SU-DHL-6 (cell line): ENCODE measurements around the gene C1QTNF5.

Experiments
- H2AFZ ChIP-seq: fragments of 200-600 bp; sonication (generic); 2 replicates; pipeline ENCODE4 v1.6.1; 2014; ENCODE audit warnings: low read depth, mild to moderate bottlenecking, moderate library complexity, mixed read lengths, antibody characterized with exemption, low read length; ENCODE audit not compliant: severe bottlenecking
- H3F3A ChIP-seq: fragments of 200-600 bp; shearing (Covaris generic); 2 replicates; pipeline ENCODE4 v1.6.0; 2016; ENCODE audit warnings: antibody characterized with exemption, mild to moderate bottlenecking; ENCODE audit not compliant: insufficient read depth
- H3K27ac ChIP-seq: fragments of 200-600 bp; sonication (generic); 2 replicates; pipeline ENCODE4 v1.5.1; 2016; ENCODE audit warnings: low read depth, mild to moderate bottlenecking, low read length, moderate library complexity, mixed read lengths
- H3K27me3 ChIP-seq: fragments of 200-600 bp; sonication (generic), shearing (Covaris generic); 2 replicates; pipeline ENCODE4 v1.6.0; 2014; ENCODE audit warnings: mild to moderate bottlenecking, low read length
- H3K36me3 ChIP-seq: fragments of 200-600 bp; sonication (generic); 2 replicates; pipeline ENCODE4 v1.6.1; 2014; ENCODE audit warnings: mild to moderate bottlenecking, low read length, mixed read lengths
- H3K4me2 ChIP-seq: fragments of 300-600, 200-600 bp; shearing (Covaris generic), sonication (generic); 2 replicates; pipeline ENCODE4 v1.6.0; 2014; ENCODE audit warnings: low read length, low read depth, mild to moderate bottlenecking; ENCODE audit not compliant: poor library complexity, severe bottlenecking
- H3K4me3 ChIP-seq: fragments of 200-600 bp; sonication (generic); 2 replicates; pipeline ENCODE4 v1.5.1; 2014; ENCODE audit warnings: antibody characterized with exemption, low read length, mild to moderate bottlenecking, mixed read lengths; ENCODE audit not compliant: insufficient read depth, poor library complexity, severe bottlenecking
- H3K79me2 ChIP-seq: fragments of 200-600 bp; sonication (generic); 2 replicates; pipeline ENCODE4 v1.6.1; 2014; ENCODE audit warnings: mild to moderate bottlenecking, low read length, moderate library complexity; ENCODE audit not compliant: insufficient read depth
- H3K9ac ChIP-seq: fragments of 200-600 bp; sonication (generic); 2 replicates; pipeline ENCODE4 v1.7.0; 2014; ENCODE audit warnings: mild to moderate bottlenecking, low read length
- H3K9me2 ChIP-seq: fragments of 200-600 bp; sonication (generic); replicated peaks from 2 replicates; pipeline ENCODE4 v1.6.1; 2014; ENCODE audit warnings: low read length; ENCODE audit not compliant: insufficient read depth
- H3K9me3 ChIP-seq: fragments of 200-600 bp; sonication (generic); 2 replicates; pipeline ENCODE4 v1.6.1; 2014; ENCODE audit warnings: low read length, mixed read lengths; ENCODE audit not compliant: insufficient read depth
- H4K20me1 ChIP-seq: fragments of 200-600 bp; sonication (generic); 2 replicates; pipeline ENCODE4 v1.6.1; 2014; ENCODE audit warnings: low read depth, mild to moderate bottlenecking, antibody characterized with exemption, low read length, moderate library complexity, mixed read lengths
- EZH2phosphoT487 ChIP-seq: fragments of 200-600 bp; sonication (generic), shearing (Covaris generic); conservative IDR thresholded peaks from 2 replicates; pipeline ENCODE4 v1.6.1; 2018; ENCODE audit warnings: mild to moderate bottlenecking, antibody characterized with exemption, low read length, moderate library complexity, mixed read lengths
- TF ChIP-seq, protein P1 (sequence below): fragments of 200-600 bp; sonication (generic); IDR thresholded peaks from one replicate; pipeline ENCODE4 v1.5.1; 2017; ENCODE audit warnings: antibody characterized with exemption, mild to moderate bottlenecking, low read length, moderate library complexity; ENCODE audit not compliant: insufficient read depth, poor library complexity, severe bottlenecking

Gene C1QTNF5

DNA sequence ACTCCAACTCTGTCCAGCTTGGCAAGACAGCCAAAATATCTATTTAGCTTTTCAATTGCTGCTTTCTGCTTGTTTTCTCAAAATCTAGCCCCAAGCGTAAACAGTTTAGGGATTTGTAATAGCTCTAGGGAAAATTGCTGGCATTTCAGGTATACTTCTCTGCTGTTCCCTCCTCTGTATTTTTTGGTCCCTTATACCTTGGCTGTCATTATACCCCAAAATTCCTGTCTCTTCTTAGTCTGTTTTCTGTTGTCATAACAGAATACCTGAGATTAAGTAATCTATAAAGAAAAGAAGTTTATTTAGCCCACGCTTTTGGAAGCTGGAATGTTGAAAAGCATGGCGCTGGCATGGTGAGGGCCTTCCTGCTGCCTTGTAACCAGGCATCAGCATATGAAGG lies 47.2 kb downstream of the C1QTNF5 start:
- Histone ChIP-seq H3K36me3 (peaks cover 28% of the 10 kb centered on the region), H3K4me3 (no peak overlapping the region), H4K20me1 (no peaks in the 10 kb centered on the region), H3K9me2 (no peaks in the 10 kb centered on the region), H3K27ac (no peak overlapping the region), H3K9ac (no peak overlapping the region), H3K27me3 (no peaks in the 10 kb centered on the region), H2AFZ (no peak overlapping the region), H3K9me3 (no peaks in the 10 kb centered on the region), H3F3A (no peaks in the 10 kb centered on the region), H3K79me2 (no peaks in the 10 kb centered on the region), H3K4me2 (no peak overlapping the region)
- TF ChIP-seq EZH2phosphoT487, result no peak
- TF ChIP-seq, protein P1, sequence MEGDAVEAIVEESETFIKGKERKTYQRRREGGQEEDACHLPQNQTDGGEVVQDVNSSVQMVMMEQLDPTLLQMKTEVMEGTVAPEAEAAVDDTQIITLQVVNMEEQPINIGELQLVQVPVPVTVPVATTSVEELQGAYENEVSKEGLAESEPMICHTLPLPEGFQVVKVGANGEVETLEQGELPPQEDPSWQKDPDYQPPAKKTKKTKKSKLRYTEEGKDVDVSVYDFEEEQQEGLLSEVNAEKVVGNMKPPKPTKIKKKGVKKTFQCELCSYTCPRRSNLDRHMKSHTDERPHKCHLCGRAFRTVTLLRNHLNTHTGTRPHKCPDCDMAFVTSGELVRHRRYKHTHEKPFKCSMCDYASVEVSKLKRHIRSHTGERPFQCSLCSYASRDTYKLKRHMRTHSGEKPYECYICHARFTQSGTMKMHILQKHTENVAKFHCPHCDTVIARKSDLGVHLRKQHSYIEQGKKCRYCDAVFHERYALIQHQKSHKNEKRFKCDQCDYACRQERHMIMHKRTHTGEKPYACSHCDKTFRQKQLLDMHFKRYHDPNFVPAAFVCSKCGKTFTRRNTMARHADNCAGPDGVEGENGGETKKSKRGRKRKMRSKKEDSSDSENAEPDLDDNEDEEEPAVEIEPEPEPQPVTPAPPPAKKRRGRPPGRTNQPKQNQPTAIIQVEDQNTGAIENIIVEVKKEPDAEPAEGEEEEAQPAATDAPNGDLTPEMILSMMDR, result no peak

DNA sequence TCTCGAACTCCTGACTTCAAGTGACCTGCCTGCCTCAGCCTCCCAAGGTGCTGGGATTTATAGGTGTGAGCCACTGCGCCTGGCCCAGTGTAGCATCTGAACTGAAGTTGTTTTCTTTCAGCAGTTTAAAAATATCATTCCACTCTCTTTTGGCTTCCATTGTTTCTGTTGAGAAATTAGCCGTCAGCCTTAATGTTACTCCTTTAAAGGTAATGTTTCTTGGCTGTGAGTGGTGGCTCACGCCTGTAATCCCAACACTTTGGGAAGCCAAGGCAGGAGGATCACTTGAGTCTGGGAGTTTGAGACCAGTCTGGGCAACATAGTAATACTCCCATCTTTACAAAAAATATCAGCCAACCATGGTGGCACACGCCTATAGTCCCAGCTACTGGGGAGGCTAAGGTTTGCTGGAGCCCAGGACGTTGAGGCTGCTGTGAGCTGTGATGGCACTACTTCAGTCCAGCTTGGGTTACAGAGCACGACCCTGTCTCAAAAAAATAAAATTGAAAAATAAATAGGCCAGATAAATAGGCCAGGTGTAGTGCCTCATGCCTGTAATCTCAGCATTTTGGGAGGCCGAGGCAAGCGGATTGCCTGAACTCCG lies 49.7 kb downstream of the C1QTNF5 start:
- H3K27me3 ChIP-seq, result no peaks in the 10 kb centered on the region
- no peak overlapping the region for H3K4me3 ChIP-seq
- H3K9me3 ChIP-seq, result no peaks in the 10 kb centered on the region
- no peaks in the 10 kb centered on the region for H3F3A ChIP-seq
- H2AFZ ChIP-seq, result no peak overlapping the region
- H3K27ac ChIP-seq, result no peak overlapping the region
- H3K9me2 ChIP-seq, result no peaks in the 10 kb centered on the region
- no peak for TF ChIP-seq EZH2phosphoT487
- TF ChIP-seq, protein P1, result no peak
- no peaks in the 10 kb centered on the region for H4K20me1 ChIP-seq
- no peaks in the 10 kb centered on the region for H3K79me2 ChIP-seq
- no peak overlapping the region for H3K9ac ChIP-seq
- peaks cover 21% of the 10 kb centered on the region for H3K36me3 ChIP-seq
- H3K4me2 ChIP-seq, result no peak overlapping the region
